Hepatic stellate cell (primary cell): ENCODE data around the gene GALNT2.

ENCODE experiments used
- DNase-seq: peaks from one replicate; pipeline ENCODE4 v3.0.0; 2011; ENCODE audit warnings: low spot score

The GALNT2 gene

DNA sequence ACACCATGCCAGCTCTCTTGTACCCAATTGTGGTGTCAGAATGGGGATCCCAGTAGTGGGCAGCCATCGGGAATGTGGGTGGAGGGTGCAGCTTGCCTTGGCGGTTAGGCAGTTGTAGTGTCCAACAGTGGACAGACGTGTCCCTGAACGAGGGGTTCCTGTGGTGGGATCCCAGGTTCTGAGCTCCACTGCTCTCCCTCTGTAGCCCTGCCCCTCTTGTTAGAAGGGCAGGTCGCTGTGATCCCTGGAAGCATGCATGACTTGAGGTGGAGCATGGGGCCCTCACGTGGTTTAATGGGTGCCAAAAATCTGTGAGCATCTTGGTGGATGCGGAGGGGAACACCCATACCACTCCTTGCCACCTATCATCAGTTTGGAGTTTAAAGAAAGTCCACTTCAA is 4.3 kb downstream of the GALNT2 start:
- no peak for DNase-seq

DNA sequence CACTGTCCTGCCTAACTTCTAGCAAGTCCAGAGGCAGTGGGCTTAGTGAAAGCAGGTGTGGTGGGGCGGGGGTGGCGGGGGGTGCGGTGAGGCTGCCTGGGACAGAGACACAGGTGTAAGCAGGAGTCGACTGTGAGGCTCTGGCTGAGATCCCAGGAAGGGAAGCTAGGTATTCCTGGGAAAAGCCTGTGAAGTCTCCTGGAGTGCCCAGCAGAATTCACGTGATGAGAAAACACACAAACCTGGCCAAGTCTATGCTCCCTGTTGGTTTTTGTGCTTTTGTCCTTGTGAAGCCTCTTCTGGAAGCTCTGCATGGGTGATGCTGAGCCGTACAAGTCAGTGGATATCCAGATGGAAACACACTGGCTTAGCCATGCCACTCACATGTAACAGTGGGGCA is 5.3 kb downstream of the GALNT2 start:
- no peak for DNase-seq

DNA sequence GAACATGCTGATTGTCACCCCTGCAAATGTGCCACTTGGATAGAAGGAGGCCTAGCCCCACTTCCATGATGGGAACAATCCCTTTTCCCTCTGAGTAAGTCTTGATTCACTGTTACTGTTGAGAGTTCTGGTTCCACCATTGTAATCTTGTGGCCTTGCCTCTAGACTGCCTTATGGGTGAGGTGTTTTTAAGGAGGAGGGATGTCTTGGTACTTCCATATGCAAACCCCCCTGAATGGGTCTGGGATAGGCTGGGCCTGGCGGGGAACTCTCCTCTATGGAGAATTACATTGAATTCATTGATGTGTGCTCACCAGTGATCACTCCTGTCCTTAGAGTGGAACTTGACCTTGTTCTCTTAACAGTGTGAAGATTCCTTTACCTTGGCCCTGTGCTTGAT is 5.8 kb downstream of the GALNT2 start:
- DNase-seq, result no peak

DNA sequence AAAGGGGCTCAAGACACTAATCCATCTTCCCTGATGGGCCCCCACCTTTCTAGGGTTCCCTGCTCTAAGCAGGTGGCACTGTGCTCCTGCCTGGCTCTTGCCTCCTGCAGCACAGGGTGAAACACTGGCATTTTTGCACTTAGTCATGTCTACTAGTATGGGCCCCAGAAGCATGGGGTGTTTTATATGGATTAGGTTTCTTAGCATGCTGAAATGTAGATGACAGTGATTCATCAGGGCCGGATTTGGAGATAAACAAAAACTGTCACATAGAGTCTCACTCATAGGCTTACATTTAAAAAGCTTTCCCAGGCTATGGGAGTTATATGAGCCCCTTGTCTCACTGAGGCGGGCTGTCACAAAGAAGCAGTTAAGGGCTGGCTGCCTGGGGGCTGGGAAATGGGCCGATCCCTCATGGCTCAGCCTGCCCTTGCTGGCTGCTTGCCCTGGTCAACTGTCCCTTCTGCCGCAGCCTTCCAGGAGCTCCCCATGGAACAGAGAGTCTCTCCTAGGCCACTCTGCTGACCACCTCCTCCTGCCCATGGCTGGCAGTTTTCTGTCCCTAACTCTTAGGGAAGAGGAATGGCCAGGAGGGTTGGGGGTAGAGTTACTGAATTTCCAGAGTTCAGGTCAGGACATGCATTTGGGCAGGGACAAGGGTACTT is 6.5 kb downstream of the GALNT2 start:
- peak; percentile 64 for DNase-seq

DNA sequence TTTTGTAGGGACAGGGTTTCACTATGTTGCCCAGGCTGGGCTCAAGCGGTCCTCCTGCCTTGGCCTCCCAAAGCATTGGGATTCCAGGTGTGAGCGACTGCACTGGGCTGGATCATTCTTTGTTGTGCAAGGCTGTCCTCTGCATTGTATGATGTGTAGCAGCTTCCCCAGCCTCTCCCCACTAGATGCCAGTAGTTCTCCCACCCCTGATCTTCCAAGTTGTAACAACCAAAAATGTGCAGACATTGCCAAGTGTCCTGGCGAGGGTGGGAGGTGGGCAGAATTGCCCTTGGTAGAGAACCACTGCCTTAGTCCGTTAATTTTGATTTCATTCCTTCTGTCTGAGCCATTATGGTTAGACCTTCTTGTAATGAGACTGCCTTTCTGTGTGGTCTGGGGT is 7.2 kb downstream of the GALNT2 start:
- no peak for DNase-seq

DNA sequence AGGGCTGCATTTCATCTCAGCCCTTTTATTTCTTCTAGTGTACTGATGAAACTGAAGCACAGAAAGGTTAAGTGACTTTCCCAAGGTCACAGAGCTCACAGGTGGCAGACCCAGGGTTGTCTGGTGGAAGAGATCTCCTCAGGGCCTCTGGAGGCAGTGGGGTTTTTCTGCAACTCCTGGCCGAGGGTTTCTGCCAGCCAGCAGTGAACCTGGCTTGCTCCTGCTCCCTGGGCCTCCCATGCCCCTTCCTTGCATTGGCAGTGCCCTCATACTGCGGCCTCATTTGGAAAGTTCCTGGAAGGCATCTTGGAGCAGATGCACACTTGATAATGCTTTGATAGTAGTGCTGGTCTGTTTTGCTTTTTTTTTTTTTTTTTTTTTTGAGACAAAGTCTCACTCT is 7.7 kb downstream of the GALNT2 start:
- no peak for DNase-seq

DNA sequence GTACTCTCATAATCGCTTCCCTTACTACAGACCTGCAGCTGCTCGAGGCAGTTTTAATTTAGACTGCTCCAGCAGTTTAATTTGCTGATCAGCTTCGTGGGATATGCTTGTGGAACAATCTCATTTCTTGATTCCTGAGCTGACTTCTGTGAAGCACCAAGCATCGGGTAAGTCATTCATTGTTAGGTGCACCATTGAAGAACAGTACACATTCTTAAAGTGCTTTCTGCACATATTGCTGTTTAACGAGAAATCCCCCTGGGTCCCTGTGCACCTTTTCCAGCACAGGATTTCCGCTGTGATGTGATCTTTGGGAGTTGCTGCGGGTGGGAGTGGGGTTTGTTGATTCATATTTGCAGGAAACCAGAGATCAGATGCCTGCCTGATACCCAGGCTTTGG is 9.1 kb downstream of the GALNT2 start:
- DNase-seq, result no peak

DNA sequence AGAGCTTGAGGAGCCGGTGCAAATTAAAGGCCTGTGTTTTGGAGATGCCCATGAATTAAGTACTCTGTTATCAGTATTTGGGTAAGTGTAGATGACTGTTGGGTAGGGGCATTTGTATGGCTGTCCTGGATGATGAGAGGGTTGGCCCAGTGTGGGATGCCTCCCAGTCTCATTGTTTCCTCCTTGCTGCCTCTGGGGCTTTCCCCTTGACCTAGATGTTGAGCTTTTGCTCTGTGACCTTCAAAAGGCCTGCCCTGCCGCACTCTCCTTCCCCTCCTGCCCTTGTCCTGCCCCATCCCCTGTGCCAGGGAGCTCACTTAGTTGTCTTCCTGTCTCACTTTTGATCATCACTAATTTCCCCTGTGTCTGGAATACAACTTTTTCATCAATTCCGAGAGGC is 10.0 kb downstream of the GALNT2 start:
- no peak for DNase-seq

DNA sequence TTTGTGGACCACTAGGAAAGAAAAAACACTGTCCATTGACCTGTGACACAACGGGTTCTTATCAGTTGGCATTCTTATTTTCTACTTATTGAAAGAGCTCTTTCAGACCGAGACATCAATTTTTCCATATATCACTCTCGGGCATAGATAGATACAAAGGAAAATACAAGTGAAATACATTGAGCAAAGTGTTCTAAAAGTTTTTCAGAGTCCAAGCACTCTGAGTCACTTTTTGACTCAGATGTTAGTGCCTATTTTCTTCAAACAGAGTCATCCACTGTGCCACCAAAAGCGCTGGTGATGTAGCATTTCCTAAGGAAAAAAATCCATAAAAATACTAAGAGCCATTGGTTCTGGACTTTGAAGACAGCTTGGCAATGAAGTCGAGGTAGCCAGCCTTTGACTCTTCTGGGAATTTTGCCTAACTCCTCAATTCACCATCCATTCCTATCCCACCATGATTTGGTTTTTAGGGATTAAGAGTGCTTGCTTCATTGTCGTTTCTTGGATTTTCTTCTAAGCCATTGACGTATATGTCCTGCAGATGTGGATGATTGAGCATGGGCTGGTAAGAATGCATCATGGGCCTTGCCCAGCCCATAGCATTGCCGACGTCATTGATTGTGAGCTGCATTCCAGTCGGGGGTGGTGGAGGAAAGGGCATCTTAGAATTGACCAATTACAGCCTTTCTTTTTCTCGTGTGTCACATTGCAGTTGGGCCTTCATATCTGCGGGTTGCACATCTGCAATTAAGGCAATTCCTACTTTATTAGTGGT is 10.6 kb downstream of the GALNT2 start:
- DNase-seq, result no peak

DNA sequence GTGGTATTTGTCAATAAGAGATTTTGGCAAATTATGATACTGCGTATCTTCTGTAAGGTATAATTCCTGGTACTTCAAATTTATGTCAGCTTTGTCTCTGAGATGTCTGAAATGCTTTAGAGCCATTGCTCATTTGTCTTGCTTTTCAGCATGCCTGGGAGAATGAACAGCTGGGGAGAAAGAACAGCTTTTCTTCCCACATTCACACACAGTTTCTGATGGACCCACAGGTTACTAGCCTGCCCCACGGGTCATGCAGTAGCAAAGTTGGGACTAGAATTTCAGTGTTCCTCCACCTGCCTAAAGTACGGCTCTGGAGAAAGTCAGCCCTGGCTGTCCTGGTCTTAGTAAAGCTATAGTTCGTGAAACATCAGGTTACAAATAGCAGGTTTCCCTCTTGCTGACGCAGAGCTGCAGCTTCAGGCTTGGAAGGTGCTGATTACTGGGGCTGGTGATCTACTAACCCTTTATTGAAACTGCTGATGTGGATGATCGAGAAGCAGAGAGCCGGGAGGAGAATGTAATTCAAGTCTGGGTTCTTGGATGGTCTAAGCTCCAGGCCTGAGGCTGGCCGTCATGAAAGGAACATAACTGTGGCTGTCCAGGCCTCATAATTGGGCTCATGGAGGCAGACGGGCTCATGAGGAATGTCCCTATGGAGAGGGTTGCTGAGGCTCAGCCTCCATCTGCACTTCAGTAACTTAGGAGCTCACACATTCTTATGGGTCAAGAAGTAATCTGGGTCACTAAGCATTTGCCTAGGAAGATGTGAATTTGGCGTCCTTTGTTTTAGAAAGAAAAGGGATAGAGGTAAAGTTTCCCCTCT is 12.4 kb downstream of the GALNT2 start:
- no peak for DNase-seq

DNA sequence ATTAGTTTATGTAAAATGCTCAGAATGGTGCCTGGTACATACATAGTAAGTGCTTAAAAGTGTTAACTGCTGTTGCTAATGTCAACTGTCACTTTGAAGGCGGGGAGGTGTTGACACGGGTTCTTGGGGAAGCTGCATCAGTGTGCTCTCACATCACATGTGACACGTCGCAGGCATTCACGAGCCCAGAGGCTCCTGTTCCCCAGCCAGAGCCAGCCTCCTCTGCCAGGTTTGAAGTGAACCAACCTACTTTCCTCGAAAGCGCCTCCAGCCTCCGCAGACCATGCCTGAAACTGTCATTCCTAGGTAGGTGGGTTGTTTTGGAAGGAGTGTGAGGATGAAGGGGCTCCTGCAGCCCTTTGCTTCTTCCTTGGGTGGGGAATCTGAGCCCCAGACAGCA is 13.8 kb downstream of the GALNT2 start:
- no peak for DNase-seq

DNA sequence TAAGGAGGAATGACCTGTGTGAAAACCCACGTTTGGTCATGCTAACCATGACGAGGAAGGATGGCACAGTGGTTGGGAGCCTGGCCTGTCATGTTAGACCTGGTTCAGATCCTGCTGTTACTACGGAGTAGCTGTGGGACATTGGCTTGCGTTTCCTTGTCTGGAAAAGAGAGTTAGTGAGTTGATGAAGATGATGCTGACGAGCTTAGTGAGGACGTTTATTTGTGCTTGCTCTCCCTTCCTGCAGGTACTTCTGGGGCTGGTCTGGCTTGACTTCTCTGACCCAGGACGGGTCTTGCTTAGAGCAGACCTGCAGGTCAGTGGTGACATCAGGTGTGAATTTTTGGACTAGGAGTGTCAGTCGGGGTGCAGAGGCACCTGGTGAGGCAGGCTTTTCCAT is 14.7 kb downstream of the GALNT2 start:
- DNase-seq, result no peak

DNA sequence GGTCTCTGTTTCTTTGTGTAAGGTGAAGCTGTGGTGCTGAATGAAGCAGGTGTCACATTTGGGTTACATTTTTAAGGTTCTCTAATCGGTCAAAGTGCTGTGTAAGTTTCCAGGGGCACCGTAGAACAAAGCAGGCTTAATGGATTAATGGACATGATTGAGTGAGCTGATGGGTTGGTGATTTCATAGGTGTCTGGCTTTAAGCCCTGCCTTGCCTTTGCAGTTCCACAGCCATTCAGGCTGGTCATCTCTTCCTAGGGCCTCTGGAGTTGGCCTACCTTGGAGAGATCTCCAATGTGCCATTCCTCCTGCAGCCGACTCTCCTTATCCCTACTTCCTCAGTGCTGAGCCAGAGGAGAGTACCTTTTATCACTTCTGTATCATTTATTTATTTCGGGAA is 15.2 kb downstream of the GALNT2 start:
- DNase-seq, result no peak

DNA sequence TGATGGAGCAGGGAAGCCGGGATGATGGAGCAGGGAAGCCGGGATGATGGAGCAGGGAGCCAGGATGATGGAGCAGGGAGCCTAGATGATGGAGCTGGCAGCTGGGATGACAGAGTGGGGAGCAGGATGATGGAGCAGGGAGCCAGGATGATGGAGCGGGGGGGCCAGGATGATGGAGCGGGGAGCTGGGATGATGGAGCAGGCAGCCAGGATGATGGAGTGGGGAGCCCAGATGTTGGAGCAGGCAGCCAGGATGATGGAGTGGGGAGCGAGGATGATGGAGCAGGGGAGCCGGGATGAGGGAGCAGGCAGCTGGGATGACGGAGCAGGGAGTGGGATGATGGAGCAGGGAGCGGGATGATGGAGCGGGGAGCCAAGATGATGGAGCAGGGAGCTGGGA is 16.0 kb downstream of the GALNT2 start:
- DNase-seq, result no peak

DNA sequence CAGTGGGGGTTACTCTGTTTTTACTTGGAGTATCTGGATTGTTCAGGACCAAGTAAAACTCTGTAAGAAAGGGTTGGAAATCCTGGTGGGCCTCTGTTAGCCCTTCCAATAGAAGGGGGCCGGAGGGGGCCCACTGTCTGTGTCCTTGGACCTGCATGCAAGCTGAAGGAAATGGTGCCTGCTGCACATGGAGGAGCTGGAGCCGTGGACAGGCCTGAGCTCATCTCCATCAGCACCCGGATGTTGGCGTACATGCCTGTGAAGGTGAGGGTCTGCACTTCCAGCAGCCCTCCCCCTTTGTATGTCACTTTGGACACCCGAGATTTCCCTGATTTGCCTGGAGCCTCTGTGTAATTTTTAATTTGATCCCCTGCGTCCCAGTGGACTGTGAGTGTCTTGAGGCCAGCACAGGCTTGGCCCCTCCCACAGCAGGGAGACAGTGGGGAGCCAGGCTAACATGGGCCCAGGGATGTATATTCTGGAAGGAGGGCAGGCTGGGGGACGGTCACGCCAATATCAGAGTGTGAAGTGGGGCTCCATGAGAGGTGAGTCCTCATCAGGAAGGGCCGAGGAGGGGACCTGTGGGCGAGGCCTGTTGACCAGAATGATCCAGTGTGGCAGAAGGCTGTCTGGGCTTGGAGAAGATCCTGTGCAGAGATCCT is 16.8 kb downstream of the GALNT2 start:
- DNase-seq, result peak; percentile 55

DNA sequence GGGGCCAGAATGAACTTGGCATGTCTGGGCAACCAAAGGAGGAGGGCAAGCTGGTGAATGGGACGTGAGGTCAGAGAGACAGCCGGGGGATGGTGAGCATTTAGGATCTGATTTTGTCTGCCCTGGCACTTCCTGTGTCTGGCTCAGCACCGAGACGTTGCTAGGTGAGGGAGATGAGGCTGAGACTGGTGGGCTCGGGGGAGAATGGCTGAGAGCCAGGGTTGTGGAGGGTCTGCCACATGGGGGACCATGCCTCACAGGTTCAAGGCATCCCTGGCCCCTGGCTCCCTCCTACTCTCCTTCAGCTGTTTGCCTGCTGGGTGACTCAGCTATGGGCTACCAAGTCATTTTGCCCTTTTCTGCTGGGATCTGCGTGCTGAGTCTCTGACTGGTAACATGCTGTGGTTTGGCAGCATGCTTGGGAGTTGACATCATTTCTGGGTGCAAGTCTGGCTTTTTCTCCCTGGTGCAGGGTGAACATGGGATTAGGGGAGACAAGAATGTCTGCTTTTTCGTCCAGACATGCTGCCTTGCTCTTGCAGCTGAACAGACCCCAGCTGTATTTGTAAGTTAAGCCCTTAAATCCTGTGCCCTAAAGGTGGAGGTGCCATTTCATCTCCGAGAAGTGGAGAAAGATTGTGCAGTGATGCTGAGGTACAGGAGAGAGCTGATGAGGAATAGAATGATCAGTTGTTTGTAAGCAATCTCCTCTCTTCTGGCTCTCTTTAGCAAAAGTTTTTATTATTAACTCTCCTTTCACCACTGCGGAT is 17.6 kb downstream of the GALNT2 start:
- peak; percentile 94 for DNase-seq

DNA sequence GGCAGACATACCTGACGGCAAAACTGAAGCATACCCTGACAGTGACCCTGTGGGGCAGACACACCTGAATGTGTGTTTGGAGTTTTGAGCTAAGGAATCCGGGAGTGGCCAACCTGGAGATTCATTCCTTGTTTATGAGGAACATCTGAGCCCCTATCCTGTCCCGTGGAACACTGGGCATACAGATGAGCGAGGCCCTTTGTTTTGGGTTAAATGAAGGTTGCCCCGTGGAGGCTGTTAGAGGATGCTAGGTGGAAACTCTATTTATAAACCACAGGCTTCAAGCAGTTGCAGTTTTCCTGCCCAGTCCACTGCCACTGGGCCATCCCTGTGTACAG is 18.1 kb downstream of the GALNT2 start:
- no peak for DNase-seq

DNA sequence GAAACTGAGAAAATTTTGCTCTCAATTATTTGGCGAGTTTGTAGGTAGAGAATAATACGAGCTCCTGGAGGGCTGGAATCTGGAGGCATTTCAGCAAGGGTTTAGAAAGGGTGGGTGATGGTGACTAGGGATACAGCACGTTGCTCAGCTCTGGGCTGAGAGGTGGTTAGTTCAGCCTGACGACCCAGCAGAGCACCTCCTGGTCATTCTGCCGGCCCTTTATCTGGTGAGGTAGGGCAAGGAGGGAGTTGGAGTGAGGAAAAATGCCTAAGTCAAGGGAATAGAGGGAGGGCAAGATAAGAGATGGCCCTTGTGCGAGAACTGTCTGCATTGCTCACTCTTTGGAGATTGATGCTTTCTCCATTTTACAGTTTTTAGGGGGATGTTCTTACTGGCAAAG is 19.1 kb downstream of the GALNT2 start:
- no peak for DNase-seq

DNA sequence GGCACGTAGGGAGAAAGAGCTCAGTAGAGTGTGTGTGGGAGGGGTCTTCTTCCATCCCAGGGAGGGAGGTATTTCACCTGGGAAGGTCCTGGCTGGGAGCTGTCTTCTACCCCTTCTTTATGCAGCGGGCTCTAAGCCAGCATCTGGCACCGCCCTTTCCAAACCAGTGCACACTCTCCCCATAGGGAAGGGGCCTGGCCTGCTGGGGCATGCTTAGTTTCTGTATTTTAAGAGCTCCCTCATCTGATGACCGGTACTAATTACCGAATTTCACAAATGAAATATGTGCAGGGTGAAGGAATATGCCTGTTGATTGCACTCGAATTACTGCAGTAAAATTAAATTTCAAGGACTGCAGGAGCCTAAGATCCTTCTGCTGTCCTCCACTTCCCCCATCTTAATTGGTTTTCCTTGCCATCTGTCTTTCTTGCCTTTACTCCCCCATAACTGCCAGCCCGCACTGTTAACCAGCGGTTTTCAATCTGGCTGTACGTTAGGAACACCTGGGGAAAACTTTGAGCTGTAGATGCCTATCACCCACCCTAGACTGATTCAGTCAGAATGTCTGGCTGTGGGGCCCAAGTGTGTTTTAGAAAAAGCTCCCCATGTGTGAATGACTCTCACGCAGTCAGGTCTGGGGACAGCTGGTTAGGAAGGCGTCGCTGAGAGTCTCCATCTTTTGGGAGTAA is 20.1 kb downstream of the GALNT2 start:
- no peak for DNase-seq

DNA sequence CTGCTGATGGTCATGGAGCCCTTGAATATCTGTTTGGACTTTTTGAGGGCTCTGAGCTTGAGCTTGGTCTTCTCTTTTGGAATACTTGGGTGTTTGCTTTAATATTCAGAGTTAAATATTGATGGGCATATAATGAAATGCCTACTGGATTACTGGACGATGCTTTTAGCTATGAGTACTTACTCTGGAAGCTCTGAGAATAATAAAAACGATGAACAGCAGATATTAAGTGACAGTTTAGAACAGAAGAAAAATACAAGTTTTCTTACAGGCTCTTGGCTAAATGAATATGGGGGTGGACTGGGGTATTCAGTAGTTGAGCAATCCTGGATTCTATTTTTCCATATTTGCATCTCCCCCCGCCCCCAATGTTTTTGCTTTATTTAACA is 20.7 kb downstream of the GALNT2 start:
- no peak for DNase-seq

DNA sequence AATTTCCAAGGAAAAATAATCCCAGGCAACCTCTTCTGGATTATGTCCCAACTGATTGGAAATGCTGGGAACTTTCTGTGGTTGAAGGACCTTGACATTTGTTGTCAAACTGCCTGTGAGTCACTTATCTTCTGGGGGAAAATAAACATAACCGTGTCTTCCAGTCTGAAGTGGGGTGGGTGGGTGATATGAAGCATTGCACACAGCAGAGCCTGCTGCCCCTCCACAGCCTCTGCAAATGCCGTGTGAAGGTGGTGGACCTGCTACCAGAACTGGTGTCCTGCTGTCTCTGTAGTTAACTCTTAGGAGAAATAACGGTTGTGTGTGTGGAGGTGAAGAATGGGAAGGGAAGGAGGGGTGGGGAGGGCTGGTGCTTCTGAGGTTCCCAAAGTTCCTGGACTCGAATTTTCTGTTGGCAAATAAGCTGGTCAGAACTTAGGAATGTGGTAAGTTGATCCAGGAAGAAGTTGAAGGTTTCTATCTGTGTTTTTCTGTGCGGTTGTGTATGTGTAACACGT is 23.2 kb downstream of the GALNT2 start:
- DNase-seq, result peak; percentile 70
